ENCODE results near the gene REEP3. TPM values are rescaled to one million over a fixed set of nuclear protein-coding genes. Genes with fewer than 3 reads are reported as not detected.

REEP3 gene
- total RNA-seq, 3 donors from 2014 or later (not counting 1 experiment from before 2014, with no cell fraction given): 4.6 to 10.2 (median 8.3) TPM

DNA sequence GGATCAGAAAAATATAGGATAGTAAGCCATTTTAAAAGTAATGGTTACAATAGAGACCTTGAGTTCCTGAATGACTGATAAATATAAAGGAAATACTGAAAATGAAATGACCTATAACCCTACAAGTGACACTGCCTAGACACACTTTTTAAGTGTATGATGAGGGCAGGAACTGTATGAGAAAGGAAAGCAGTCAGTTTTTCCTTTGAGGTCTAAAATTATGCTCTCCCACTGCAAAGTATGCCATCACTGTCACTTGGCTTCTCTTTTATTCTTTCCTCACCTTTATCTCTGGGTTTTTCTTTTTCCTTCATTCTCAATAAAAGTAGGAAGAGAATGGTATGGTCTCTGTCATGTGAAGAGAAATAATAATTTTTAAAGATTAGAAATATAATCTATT lies 13.5 kb downstream of the REEP3 start:
- no peak for DNase-seq
- TF ChIP-seq, protein P1, sequence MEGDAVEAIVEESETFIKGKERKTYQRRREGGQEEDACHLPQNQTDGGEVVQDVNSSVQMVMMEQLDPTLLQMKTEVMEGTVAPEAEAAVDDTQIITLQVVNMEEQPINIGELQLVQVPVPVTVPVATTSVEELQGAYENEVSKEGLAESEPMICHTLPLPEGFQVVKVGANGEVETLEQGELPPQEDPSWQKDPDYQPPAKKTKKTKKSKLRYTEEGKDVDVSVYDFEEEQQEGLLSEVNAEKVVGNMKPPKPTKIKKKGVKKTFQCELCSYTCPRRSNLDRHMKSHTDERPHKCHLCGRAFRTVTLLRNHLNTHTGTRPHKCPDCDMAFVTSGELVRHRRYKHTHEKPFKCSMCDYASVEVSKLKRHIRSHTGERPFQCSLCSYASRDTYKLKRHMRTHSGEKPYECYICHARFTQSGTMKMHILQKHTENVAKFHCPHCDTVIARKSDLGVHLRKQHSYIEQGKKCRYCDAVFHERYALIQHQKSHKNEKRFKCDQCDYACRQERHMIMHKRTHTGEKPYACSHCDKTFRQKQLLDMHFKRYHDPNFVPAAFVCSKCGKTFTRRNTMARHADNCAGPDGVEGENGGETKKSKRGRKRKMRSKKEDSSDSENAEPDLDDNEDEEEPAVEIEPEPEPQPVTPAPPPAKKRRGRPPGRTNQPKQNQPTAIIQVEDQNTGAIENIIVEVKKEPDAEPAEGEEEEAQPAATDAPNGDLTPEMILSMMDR (IDR thresholded peaks at IDR 0.05): no peak
- Mint-ChIP-seq H3K27me3 (ENCODE audit: low read depth in 2 of 2) (no peaks in the 10 kb centered on the region), H3K27ac (no peak overlapping the region), H3K36me3 (no peaks in the 10 kb centered on the region), H3K9me3 (no peaks in the 10 kb centered on the region), H3K4me3 (no peak overlapping the region), H3K4me1 (no peaks in the 10 kb centered on the region)
- Histone ChIP-seq H3K27me3 (ENCODE audit: control insufficient read depth, insufficient read depth, low read length) (no peaks in the 10 kb centered on the region), H3K4me3 (ENCODE audit: low read length) (no peak overlapping the region), H3K4me1 (ENCODE audit: control insufficient read depth, insufficient read depth, low read length) (no peaks in the 10 kb centered on the region), H3K36me3 (ENCODE audit: control insufficient read depth, insufficient read depth, low read length) (no peaks in the 10 kb centered on the region), H3K27ac (ENCODE audit: low read length) (no peak overlapping the region), H3K9me3 (ENCODE audit: control insufficient read depth, insufficient read depth, low read length) (no peaks in the 10 kb centered on the region)
- ATAC-seq: no peak
- intact Hi-C loops (cut with micrococcal nuclease): no loop called here

DNA sequence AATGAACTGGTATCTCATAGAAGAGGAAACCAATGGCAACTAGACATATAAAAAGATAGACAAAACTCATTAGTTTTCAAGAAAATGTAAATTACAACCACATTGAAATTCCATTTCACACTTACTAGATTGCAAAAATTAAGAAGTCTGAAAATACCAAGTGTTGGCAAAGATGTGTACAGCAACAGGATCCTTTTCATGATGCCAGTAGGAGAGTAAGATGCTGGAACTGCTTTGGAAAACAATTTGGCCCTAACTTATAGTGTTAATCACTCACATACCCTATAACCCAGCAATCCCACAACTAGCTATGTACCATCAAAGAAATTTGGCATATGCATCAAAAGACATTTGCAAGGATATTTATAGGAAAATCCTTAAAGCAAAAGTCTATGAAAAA lies 15.5 kb downstream of the REEP3 start:
- TF ChIP-seq, protein P1 (IDR thresholded peaks at IDR 0.05): no peak
- ATAC-seq: no peak
- no peaks in the 10 kb centered on the region for H3K27me3 Mint-ChIP-seq (ENCODE audit: low read depth in 2 of 2)
- H3K27me3 ChIP-seq (ENCODE audit: control insufficient read depth, insufficient read depth, low read length): no peaks in the 10 kb centered on the region
- no peak overlapping the region for H3K27ac ChIP-seq (ENCODE audit: low read length)
- no peaks in the 10 kb centered on the region for H3K36me3 ChIP-seq (ENCODE audit: control insufficient read depth, insufficient read depth, low read length)
- DNase-seq: no peak
- H3K4me1 Mint-ChIP-seq: no peaks in the 10 kb centered on the region
- H3K9me3 ChIP-seq (ENCODE audit: control insufficient read depth, insufficient read depth, low read length): no peaks in the 10 kb centered on the region
- H3K9me3 Mint-ChIP-seq: no peaks in the 10 kb centered on the region
- no peak overlapping the region for H3K4me3 ChIP-seq (ENCODE audit: low read length)
- H3K36me3 Mint-ChIP-seq: no peaks in the 10 kb centered on the region
- H3K27ac Mint-ChIP-seq: no peak overlapping the region
- intact Hi-C loops (cut with micrococcal nuclease): no loop called here
- no peaks in the 10 kb centered on the region for H3K4me1 ChIP-seq (ENCODE audit: control insufficient read depth, insufficient read depth, low read length)
- H3K4me3 Mint-ChIP-seq: no peak overlapping the region

DNA sequence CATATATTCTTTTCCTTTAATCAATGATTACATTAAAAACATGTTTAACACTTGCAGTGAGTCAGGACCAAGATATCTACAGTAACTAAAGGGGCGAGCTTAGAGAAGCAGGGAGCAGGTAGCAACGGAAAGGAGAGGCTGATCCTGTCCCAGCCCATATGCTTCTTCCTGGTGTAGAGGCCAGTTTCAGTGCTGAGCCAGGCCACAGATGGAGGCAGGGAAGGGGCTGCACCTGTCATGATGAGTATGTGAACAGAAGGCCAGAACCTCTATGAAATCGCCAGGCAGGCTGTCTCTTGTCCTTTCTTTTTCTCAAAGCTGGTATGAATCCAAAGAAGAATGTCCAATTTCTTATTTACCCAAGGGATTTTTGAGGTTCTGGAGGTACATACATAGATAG lies 16.3 kb downstream of the REEP3 start:
- Mint-ChIP-seq H3K4me3 (no peak overlapping the region), H3K36me3 (no peaks in the 10 kb centered on the region), H3K27ac (no peak overlapping the region), H3K27me3 (ENCODE audit: low read depth in 2 of 2) (no peaks in the 10 kb centered on the region), H3K4me1 (no peaks in the 10 kb centered on the region), H3K9me3 (no peaks in the 10 kb centered on the region)
- ATAC-seq (no peak), DNase-seq (no peak)
- intact Hi-C loops (cut with micrococcal nuclease): no loop called here
- Histone ChIP-seq H3K36me3 (ENCODE audit: control insufficient read depth, insufficient read depth, low read length) (no peaks in the 10 kb centered on the region), H3K4me1 (ENCODE audit: control insufficient read depth, insufficient read depth, low read length) (no peaks in the 10 kb centered on the region), H3K4me3 (ENCODE audit: low read length) (no peak overlapping the region), H3K27ac (ENCODE audit: low read length) (no peak overlapping the region), H3K27me3 (ENCODE audit: control insufficient read depth, insufficient read depth, low read length) (no peaks in the 10 kb centered on the region), H3K9me3 (ENCODE audit: control insufficient read depth, insufficient read depth, low read length) (no peaks in the 10 kb centered on the region)
- 99% methylated on average over 3 of the region's 3 CpGs for WGBS (ENCODE audit: insufficient coverage)
- TF ChIP-seq, protein P1 (IDR thresholded peaks at IDR 0.05): no peak

DNA sequence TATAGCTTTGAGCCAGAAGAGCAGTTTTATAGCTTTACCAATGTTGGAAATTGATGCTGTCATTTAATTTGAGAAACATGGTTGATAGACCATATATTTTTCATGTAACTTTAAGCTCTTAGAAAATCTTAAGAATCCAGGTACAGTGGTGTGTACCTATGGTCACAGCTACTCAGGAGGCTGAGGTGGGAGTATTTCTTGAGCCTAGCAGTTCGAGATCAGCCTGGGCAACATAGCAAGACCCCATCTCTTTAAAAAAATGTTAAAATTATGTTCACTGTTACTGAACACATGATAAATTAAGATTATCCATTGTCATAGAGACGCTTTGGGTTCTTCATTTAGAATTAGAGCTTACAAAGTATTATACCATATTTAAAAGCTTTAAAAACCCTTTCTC lies 18.2 kb downstream of the REEP3 start:
- H3K4me3 Mint-ChIP-seq: no peak overlapping the region
- H3K4me3 ChIP-seq (ENCODE audit: low read length): no peak overlapping the region
- H3K4me1 ChIP-seq (ENCODE audit: control insufficient read depth, insufficient read depth, low read length): no peaks in the 10 kb centered on the region
- no peaks in the 10 kb centered on the region for H3K36me3 ChIP-seq (ENCODE audit: control insufficient read depth, insufficient read depth, low read length)
- no peak overlapping the region for H3K27ac Mint-ChIP-seq
- no peaks in the 10 kb centered on the region for H3K27me3 Mint-ChIP-seq (ENCODE audit: low read depth in 2 of 2)
- H3K9me3 Mint-ChIP-seq: no peaks in the 10 kb centered on the region
- no peak overlapping the region for H3K27ac ChIP-seq (ENCODE audit: low read length)
- peaks cover 0 to 6% of the 10 kb centered on the region in 2 donors for H3K4me1 Mint-ChIP-seq
- TF ChIP-seq, protein P1 (IDR thresholded peaks at IDR 0.05): no peak
- H3K27me3 ChIP-seq (ENCODE audit: control insufficient read depth, insufficient read depth, low read length): no peaks in the 10 kb centered on the region
- H3K9me3 ChIP-seq (ENCODE audit: control insufficient read depth, insufficient read depth, low read length): no peaks in the 10 kb centered on the region
- DNase-seq: no peak
- no peak for ATAC-seq
- WGBS (ENCODE audit: insufficient coverage): 100% methylated on average over 1 of the region's 2 CpGs
- intact Hi-C loops (cut with micrococcal nuclease): no loop called here
- no peaks in the 10 kb centered on the region for H3K36me3 Mint-ChIP-seq
